SK-N-SH treated with all-trans-retinoic acid at 6 μM for 48 hours (cell line): ENCODE measurements around the gene OR2T29.
"Not testable (repeated sequence)": the region's sequence is repeated elsewhere in the genome, so short reads cannot be mapped to it uniquely, and the experiment has no call there.

Source experiments
- CREB5 ChIP-seq: fragments of 250-450 bp; sonication (Bioruptor Pico); IDR thresholded peaks from 2 replicates; pipeline ENCODE4 v1.5.1; 2020; ENCODE audit warnings: low read depth, mild to moderate bottlenecking, moderate library complexity
- PATZ1 ChIP-seq: fragments of 250-450 bp; sonication (Bioruptor Pico); IDR thresholded peaks from 2 replicates; pipeline ENCODE4 v1.8.0; 2020; ENCODE audit warnings: mild to moderate bottlenecking, moderate library complexity, borderline replicate concordance
- ZNF70 ChIP-seq: fragments of 450-650 bp; formaldehyde crosslinking; IDR thresholded peaks from 2 replicates; pipeline ENCODE4 v1.5.0; 2020; ENCODE audit warnings: mild to moderate bottlenecking, moderate library complexity

DNA sequence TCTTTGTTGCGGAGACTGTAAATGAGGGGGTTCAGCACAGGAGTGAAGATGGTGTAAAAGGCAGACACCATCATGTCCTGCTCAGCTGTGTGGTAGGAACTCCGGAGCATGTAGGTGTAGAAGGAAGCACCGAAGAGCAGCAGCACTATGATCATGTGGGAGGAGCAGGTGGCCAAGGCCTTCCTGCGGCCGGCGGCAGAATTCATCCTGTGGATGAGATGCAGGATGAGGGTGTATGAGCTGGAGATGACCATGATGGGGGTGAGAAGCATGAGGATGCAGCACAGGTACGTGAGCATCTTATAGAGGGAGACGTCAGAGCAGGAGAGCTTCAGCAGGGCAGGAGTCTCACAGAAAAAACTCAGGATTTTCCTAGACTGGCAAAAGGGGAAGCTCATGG lies 11.3 kb upstream of the OR2T29 start:
- TF ChIP-seq ZNF70; PATZ1 (CRISPR knock-in tag); CREB5: not testable (repeated sequence)
